Adrenal gland (tissue), 12 donors: Measurements from ENCODE around the gene PPAT. TPM values are rescaled to one million over a fixed set of nuclear protein-coding genes. Genes with fewer than 3 reads are reported as not detected.
"Not testable (repeated sequence)": the region's sequence is repeated elsewhere in the genome, so short reads cannot be mapped to it uniquely, and the experiment has no call there.

Experiments used
- DNase-seq, 7 donors: peaks; one replicate each; pipeline ENCODE4 v3.0.0-alpha.2; 2019 to 2020
- H3K27ac ChIP-seq, 5 donors: fragments of 200-600 bp; sonication (generic) in 4 of 5; 1 replicate in 3 of 5; 2 replicates in 2 of 5; pipeline versions ENCODE4 v1.5.1 to v1.8.0; 2016 to 2020; ENCODE audit warnings: mild to moderate bottlenecking in 1 of 5
- H3K27me3 ChIP-seq: fragments of 200-600 bp; 2 replicates; pipeline ENCODE4 v1.8.0; 2021
- H3K36me3 ChIP-seq, 2 donors: fragments of 200-600 bp; replicated peaks in 1 of 2; 1 replicate in 1 of 2; 2 replicates in 1 of 2; pipeline versions ENCODE4 v1.5.1 to v1.8.0; 2018 to 2022
- H3K4me1 ChIP-seq, 2 donors: fragments of 200-600 bp; replicated peaks in 1 of 2; 1 replicate in 1 of 2; 2 replicates in 1 of 2; pipeline versions ENCODE4 v1.5.1 to v1.8.0; 2018 to 2021
- H3K4me3 ChIP-seq, 4 donors: fragments of 200-600 bp; sonication (generic) in 3 of 4; one replicate each; pipeline ENCODE4 v1.5.1; 2016 to 2018
- H3K9me3 ChIP-seq, 3 donors: fragments of 200-600 bp; sonication (generic) in 1 of 3; replicated peaks in 1 of 3; 1 replicate in 2 of 3; 2 replicates in 1 of 3; pipeline versions ENCODE4 v1.5.1 to v1.8.0; 2016 to 2021
- CTCF ChIP-seq, 6 experiments: fragments of 450-650 bp in 4 of 6; fragments of 200-600 bp in 2 of 6; sonication (generic) in 1 of 6; IDR thresholded peaks; 1 replicate in 5 of 6; 2 replicates in 1 of 6; pipeline versions ENCODE4 v1.5.1 to v1.8.0; 2016 to 2021; ENCODE audit warnings: antibody characterized with exemption in 6 of 6, mild to moderate bottlenecking in 2 of 6, moderate library complexity in 1 of 6
- POLR2A ChIP-seq, 2 donors: fragments of 450-650 bp; IDR thresholded peaks; one replicate each; pipeline ENCODE4 v1.6.1; 2017; ENCODE audit warnings: antibody characterized with exemption in 2 of 2, mild to moderate bottlenecking in 2 of 2, moderate library complexity in 1 of 2
- WGBS, 4 donors: extraction: QIAGEN DNeasy Blood & Tissue Kit in 2 of 4; methylation state at CpG; one replicate each; pipeline versions ENCODE4 v1.1.5 to v1.1.7; 2013 to 2017; 5-methylcytosine and 5-hydroxymethylcytosine counted together
- intact Hi-C, 2 donors: fragments of 100-400 bp; cut with DNase I; formaldehyde crosslinking; loops; one replicate each; pipeline versions ENCODE4 v1.14.1 to v1.15.0; 2022 to 2023
- polyA plus RNA-seq, 3 donors: library from polyadenylated mRNA; stranded (reverse); fragments of 200-250 nt in 2 of 3; fragments of 350-450 nt in 1 of 3; fragmentation: Illumina TruSeq in 1 of 3; extraction: RNeasy Lipid Tissue Mini Kit (QIAGEN cat#74804) in 1 of 3; gene quantifications; one replicate each; pipeline ENCODE4 v1.2.3, GENCODE V29; 2013 to 2014
- total RNA-seq, 9 donors: library from RNA; depleted of rRNA in 4 of 9; stranded (reverse); fragments of >200 nt in 4 of 9; fragments of 120-200 nt in 1 of 9; fragmentation: NEBNext Ultra II Directional in 1 of 9; extraction: Animal tissue kit (Norgen Biotek cat#: 25700) in 1 of 9; gene quantifications; one replicate each; pipeline versions ENCODE4 v1.1.0 to v1.2.4, GENCODE V29; 2013 to 2023
- donor health status: healthy with polysubstance abuse.
- donor health status: Bipolar disorder and iron deficiency.
- donor health status: DM: yes; HTN: yes; CAD: no.
- donor health status: DM: no; HTN: no; CAD: no.
- donor health status: DM: no; HTN: no; CAD: no.
- donor health status: DM: yes; HTN: yes; CAD: no.

The PPAT gene
- total and polyA plus RNA-seq, 12 donors: 1.8 to 19.9 (median 11.5) TPM

- Histone ChIP-seq H3K27me3 (no peaks in the 10 kb centered on the region), H3K4me1 (peaks cover 11 to 17% of the 10 kb centered on the region in 2 donors), H3K9me3 (no peaks in the 10 kb centered on the region), H3K27ac (no peak overlapping the region), H3K4me3 (no peak overlapping the region), H3K36me3 (peaks cover 0 to 29% of the 10 kb centered on the region in 2 donors)
- DNase-seq: no peak
- intact Hi-C loops: no loop called here
- 88 to 94% (median 91%) methylated on average over 5 of the region's 5 CpGs for WGBS, 4 donors
- no peak for TF ChIP-seq CTCF (IDR thresholded peaks at IDR 0.05)
- TF ChIP-seq POLR2A (IDR thresholded peaks at IDR 0.05): no peak
Measured at GRCh38 chr4:56463711-56464110, 28.3 kb upstream of the PPAT start.

GRCh38 chr4:56462157-56462556 lies 26.7 kb upstream of the PPAT start:
- Histone ChIP-seq H3K4me3 (no peak overlapping the region), H3K27me3 (no peaks in the 10 kb centered on the region), H3K4me1 (peaks cover 11 to 13% of the 10 kb centered on the region in 2 donors), H3K27ac (no peak overlapping the region), H3K36me3 (peaks cover 0 to 29% of the 10 kb centered on the region in 2 donors), H3K9me3 (no peaks in the 10 kb centered on the region)
- intact Hi-C loops: no loop called here
- no peak for TF ChIP-seq CTCF (IDR thresholded peaks at IDR 0.05)
- no peak for TF ChIP-seq POLR2A (IDR thresholded peaks at IDR 0.05)
- no peak for DNase-seq

- 81 to 90% (median 84%) methylated on average over 3 of the region's 3 CpGs for WGBS, 4 donors
- H3K4me1 ChIP-seq: peaks cover 0 to 2% of the 10 kb centered on the region in 2 donors
- DNase-seq: no peak
- no peak for TF ChIP-seq POLR2A (IDR thresholded peaks at IDR 0.05)
- no peak for TF ChIP-seq CTCF (IDR thresholded peaks at IDR 0.05)
- no peaks in the 10 kb centered on the region for H3K9me3 ChIP-seq
- H3K27me3 ChIP-seq: no peaks in the 10 kb centered on the region
- H3K4me3 ChIP-seq: no peak overlapping the region
- H3K27ac ChIP-seq: no peak overlapping the region
- intact Hi-C loops: no loop called here
- peaks cover 0 to 32% of the 10 kb centered on the region in 2 donors for H3K36me3 ChIP-seq
Measured at GRCh38 chr4:56460085-56460484, 24.7 kb upstream of the PPAT start.

GRCh38 chr4:56450342-56450741 lies 14.9 kb upstream of the PPAT start:
- Histone ChIP-seq H3K4me3 (no peak overlapping the region), H3K27ac (no peak overlapping the region), H3K9me3 (no peaks in the 10 kb centered on the region), H3K4me1 (no peaks in the 10 kb centered on the region), H3K36me3 (peaks cover 0 to 47% of the 10 kb centered on the region in 2 donors), H3K27me3 (no peaks in the 10 kb centered on the region)
- DNase-seq: no peak
- TF ChIP-seq POLR2A (IDR thresholded peaks at IDR 0.05) (no peak), CTCF (IDR thresholded peaks at IDR 0.05) (no peak)
- intact Hi-C loops: no loop called here
- 87 to 98% (median 93%) methylated on average over 1 of the region's 1 CpG for WGBS, 4 donors

- DNase-seq, H3K4me3 ChIP-seq, H3K4me1 ChIP-seq, H3K9me3 ChIP-seq, H3K27me3 ChIP-seq, intact Hi-C loops, H3K27ac ChIP-seq: not testable (repeated sequence)
- WGBS, 4 donors: 94 to 98% (median 97%) methylated on average over 4 of the region's 4 CpGs
- peaks cover 0 to 46% of the 10 kb centered on the region in 2 donors for H3K36me3 ChIP-seq
Measured at GRCh38 chr4:56449475-56449874, 14.1 kb upstream of the PPAT start.
